HG03558 (cell line): ENCODE measurements around the gene LMAN2L.

ENCODE experiments used
- ATAC-seq: cut with Tn5 transposase; IDR thresholded peaks from one replicate; pipeline ENCODE4 v1.9.1; 2021; ENCODE audit warnings: moderate number of reproducible peaks; ENCODE audit not compliant: unreplicated experiment; ENCODE audit errors: extremely low read depth

The LMAN2L gene

GRCh38 chr2:96760986-96761832 lies 21.3 kb upstream of the LMAN2L start:
- ATAC-seq: no peak

GRCh38 chr2:96760036-96760985 lies 20.4 kb upstream of the LMAN2L start, which contains the start of gene CNNM4:
TSS of gene CNNM4 (plus strand) at chr2:96760902. CDS start at chr2:96761000, 98 bp downstream.
- ATAC-seq: peak; percentile 36

GRCh38 chr2:96759548-96759947 lies 19.7 kb upstream of the LMAN2L start:
- no peak for ATAC-seq

GRCh38 chr2:96758987-96759386 lies 19.1 kb upstream of the LMAN2L start:
- no peak for ATAC-seq

- ATAC-seq: no peak
Observed at GRCh38 chr2:96757477-96757860, 17.6 kb upstream of the LMAN2L start.

GRCh38 chr2:96756788-96757476 lies 17.1 kb upstream of the LMAN2L start:
- no peak for ATAC-seq

GRCh38 chr2:96754317-96754716 lies 14.5 kb upstream of the LMAN2L start:
- ATAC-seq: no peak

GRCh38 chr2:96753661-96754282 lies 13.9 kb upstream of the LMAN2L start:
- ATAC-seq: no peak

- ATAC-seq: no peak
Observed at GRCh38 chr2:96751800-96752199, 11.9 kb upstream of the LMAN2L start.

GRCh38 chr2:96747061-96747617 lies 7.3 kb upstream of the LMAN2L start:
- no peak for ATAC-seq

GRCh38 chr2:96739076-96739632 lies 710 bp downstream of the LMAN2L start:
- no peak for ATAC-seq

GRCh38 chr2:96737831-96738230 lies 2.0 kb downstream of the LMAN2L start:
- no peak for ATAC-seq

GRCh38 chr2:96737251-96737650 lies 2.6 kb downstream of the LMAN2L start:
- ATAC-seq: no peak

GRCh38 chr2:96734880-96735583 lies 4.8 kb downstream of the LMAN2L start:
- ATAC-seq: no peak

GRCh38 chr2:96733931-96734330 lies 5.9 kb downstream of the LMAN2L start:
- ATAC-seq: no peak

- no peak for ATAC-seq
Observed at GRCh38 chr2:96730212-96730611, 9.7 kb downstream of the LMAN2L start.

- ATAC-seq: no peak
Observed at GRCh38 chr2:96729748-96730147, 10.1 kb downstream of the LMAN2L start.

GRCh38 chr2:96727431-96727830 lies 12.4 kb downstream of the LMAN2L start:
- no peak for ATAC-seq

GRCh38 chr2:96726131-96726530 lies 13.7 kb downstream of the LMAN2L start:
- no peak for ATAC-seq
